HFF-Myc (cell line): ENCODE measurements around the gene AUP1.

Experiments
- DNase-seq: peaks from one replicate; pipeline ENCODE4 v3.0.0-alpha.2; 2011; ENCODE audit warnings: low read depth; ENCODE audit errors: extremely low read depth
- H3K4me3 ChIP-seq: replicated peaks from 2 replicates; pipeline ENCODE4 v1.5.1; 2011; ENCODE audit warnings: low read depth, mild to moderate bottlenecking, control low read depth, low read length
- TF ChIP-seq, protein P1 (sequence below): IDR thresholded peaks from 2 replicates; pipeline ENCODE4 v1.5.1; 2012; ENCODE audit warnings: mild to moderate bottlenecking, low read depth, low read length, control low read depth; ENCODE audit errors: missing control alignments

Gene AUP1, protein sequence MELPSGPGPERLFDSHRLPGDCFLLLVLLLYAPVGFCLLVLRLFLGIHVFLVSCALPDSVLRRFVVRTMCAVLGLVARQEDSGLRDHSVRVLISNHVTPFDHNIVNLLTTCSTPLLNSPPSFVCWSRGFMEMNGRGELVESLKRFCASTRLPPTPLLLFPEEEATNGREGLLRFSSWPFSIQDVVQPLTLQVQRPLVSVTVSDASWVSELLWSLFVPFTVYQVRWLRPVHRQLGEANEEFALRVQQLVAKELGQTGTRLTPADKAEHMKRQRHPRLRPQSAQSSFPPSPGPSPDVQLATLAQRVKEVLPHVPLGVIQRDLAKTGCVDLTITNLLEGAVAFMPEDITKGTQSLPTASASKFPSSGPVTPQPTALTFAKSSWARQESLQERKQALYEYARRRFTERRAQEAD

DNA sequence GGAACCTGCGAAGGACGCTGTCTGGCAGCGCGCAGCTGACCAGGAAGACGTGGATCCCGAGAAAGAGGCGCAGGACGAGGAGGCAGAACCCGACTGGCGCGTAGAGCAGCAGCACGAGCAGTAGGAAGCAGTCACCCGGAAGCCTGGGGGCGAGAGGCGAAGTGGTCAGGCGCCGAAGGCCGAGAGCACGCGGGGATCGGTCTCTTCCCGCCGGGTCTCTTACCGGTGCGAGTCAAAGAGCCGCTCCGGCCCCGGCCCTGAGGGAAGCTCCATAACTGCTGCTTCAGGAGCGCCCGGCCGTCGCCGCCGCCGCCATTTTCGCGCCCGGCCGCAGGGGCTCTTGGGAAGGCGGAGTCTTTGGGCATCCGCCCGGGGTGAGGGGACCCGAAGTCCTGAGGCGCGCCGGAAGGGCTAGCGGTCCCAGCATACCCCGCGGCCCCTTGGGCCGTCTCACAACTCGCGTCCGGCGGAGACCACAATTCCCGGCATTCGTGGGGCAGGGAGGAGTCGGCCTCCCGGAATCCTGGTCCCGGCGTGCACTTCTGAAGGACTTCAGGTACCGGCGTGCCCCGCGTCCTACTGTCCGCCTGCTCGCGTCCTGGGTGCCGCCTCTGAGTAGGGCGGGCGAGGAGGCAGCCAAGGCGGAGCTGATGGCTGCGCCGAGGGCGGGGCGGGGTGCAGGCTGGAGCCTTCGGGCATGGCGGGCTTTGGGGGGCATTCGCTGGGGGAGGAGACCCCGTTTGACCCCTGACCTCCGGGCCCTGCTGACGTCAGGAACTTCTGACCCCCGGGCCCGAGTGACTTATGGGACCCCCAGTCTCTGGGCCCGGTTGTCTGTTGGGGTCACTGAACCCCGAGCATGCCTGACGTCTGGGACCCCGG is at the start of gene AUP1, which contains the start of gene HTRA2:
AUP1 (minus strand) TSS at position 350 of the 882 bp plus-strand sequence; CDS start at position 273, 77 bp downstream.
HTRA2 (plus strand) TSS at position 577 of the 882 bp plus-strand sequence; CDS start at position 651, 74 bp downstream.
- peak; percentile 98 for DNase-seq
- H3K4me3 ChIP-seq = peak within 1 kb of the TSS; percentile 87
- TF ChIP-seq, protein P1, sequence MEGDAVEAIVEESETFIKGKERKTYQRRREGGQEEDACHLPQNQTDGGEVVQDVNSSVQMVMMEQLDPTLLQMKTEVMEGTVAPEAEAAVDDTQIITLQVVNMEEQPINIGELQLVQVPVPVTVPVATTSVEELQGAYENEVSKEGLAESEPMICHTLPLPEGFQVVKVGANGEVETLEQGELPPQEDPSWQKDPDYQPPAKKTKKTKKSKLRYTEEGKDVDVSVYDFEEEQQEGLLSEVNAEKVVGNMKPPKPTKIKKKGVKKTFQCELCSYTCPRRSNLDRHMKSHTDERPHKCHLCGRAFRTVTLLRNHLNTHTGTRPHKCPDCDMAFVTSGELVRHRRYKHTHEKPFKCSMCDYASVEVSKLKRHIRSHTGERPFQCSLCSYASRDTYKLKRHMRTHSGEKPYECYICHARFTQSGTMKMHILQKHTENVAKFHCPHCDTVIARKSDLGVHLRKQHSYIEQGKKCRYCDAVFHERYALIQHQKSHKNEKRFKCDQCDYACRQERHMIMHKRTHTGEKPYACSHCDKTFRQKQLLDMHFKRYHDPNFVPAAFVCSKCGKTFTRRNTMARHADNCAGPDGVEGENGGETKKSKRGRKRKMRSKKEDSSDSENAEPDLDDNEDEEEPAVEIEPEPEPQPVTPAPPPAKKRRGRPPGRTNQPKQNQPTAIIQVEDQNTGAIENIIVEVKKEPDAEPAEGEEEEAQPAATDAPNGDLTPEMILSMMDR = no peak

DNA sequence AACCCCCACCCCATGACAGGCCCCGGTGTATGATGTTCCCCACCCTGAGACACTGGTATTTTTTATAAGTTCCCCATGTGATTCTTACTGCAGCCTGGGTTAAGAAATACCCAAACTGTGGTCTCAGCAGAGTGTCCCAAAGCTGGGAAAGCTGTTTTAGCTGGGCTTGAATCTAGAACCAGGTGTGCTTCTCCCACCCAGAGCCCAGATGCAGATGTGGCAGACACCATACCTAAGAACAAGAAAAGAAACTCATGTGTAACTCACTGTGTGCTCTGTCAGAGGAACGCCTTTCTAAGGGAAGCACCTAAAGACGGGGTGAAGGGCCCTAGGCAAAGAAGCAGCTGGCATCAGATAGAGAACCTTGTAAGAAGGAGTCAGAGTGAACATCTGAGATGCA is 48.9 kb upstream of the AUP1 start:
- TF ChIP-seq, protein P1 = no peak
- no peak for DNase-seq
- H3K4me3 ChIP-seq = no peak overlapping the region

DNA sequence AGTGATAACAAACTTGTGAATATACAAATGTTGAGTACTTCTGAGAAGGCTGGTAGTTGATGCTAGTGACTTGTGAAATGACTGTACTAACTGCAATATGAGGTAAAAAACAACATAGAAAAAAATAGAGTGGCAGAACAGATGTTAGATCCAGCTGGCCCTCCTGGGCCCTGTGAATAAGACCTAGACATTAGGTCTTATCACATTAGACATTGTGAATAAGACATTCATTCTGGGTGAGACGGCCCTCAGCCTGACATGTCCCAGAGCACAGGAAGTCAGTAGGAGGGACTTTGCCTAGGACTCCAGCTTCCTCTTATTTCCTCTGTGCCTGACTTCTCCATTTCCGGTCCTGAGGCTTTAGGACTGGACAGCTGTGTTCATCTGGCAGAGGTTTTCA is 47.9 kb upstream of the AUP1 start:
- TF ChIP-seq, protein P1 = no peak
- no peak for DNase-seq
- H3K4me3 ChIP-seq = no peak overlapping the region

DNA sequence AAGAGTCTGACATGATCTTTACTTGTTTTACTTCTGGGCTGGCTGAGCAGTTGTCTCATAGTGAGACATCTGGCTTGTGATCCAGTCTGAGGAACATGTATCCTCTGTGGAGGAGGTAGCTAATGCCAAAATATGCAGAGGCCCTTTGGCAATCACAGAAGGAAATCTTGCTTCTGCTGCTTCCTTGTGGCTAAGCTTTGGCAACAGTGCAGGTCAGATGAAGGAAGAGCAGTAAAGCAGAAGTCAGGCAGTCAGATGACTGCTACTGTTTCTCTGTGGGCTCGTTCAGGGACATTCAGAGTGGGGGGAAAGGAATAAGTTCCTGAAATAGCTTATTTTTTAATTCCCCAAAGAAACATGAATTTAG is 47.3 kb upstream of the AUP1 start:
- H3K4me3 ChIP-seq = no peak overlapping the region
- no peak for DNase-seq
- TF ChIP-seq, protein P1 = no peak

DNA sequence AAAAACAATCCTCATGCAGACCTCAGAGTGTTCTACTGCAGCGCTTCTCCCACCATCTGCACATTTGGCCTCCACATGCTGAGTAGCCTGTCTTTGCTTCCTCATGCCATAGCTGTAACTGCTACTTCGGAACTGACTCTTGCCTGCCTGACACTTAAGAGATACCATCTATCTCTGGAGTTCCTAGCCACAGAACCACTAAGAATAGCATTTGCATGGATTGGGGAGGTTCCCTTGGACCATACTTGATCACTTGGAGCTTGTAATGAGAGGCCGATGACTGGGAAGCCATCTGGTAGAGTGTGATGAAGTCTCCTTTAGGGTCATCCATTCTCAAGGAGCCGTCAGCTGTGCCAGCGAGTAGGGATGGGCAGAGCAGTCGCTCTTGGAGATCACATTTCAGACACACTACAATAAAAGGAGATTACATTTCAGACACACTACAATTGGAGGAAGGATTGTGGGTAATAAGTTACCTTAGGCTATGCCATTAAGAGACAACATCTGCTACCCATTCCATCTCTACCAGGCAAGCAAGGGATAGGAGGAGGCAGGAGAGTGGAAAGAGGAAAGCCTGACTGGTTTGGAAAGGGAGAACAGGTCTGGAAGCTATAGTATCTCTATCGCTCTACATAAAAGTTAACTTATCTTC is 46.8 kb upstream of the AUP1 start:
- no peak overlapping the region for H3K4me3 ChIP-seq
- DNase-seq = peak; percentile 99
- TF ChIP-seq, protein P1 = no peak

DNA sequence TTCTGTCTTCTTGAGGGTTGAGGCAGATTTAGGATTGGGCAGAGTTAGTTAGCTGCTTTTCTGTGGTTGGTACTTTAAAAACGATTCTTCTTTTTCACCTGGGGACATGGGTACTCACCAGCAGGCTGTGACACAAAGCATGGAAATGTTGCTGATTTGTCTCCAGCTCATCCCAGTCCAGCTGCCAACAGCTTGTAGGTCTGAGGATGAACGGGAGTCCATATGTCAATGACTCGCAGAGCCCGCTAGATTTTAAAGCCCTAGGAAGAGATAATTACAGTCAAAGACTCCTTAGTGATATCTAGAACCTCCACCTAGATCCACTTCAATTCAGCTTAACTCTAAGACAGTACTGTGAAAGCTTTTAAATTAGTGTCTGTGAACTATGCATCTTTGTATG is 45.8 kb upstream of the AUP1 start:
- TF ChIP-seq, protein P1 = no peak
- DNase-seq = no peak
- H3K4me3 ChIP-seq = no peak overlapping the region
